ENCODE results near the gene UNC93A. TPM values are rescaled to one million over a fixed set of nuclear protein-coding genes. Genes with fewer than 3 reads are reported as not detected.

UNC93A gene
- not detected in 2 replicates for total RNA-seq

GRCh38 chr6:167290786-167291622, at the start of gene UNC93A:
Gene UNC93A, plus strand, starts transcription at chr6:167291315. Its CDS starts 175 bp downstream, at chr6:167291490.

Other genes starting within 250 kb of the UNC93A start
- not detected in 2 replicates for gene CCR6, start 168.2 kb upstream of the UNC93A start, total RNA-seq
- gene GPR31, start 133.3 kb upstream of the UNC93A start, total RNA-seq = not detected in 2 replicates
- gene TTLL2, start 33.8 kb downstream of the UNC93A start, total RNA-seq = not detected in 2 replicates